Transverse colon (tissue), 4 donors: Measurements from ENCODE around the gene TOR4A.

Experiments
- EP300 ChIP-seq: sonication (generic); formaldehyde crosslinking; IDR thresholded peaks from one replicate; pipeline ENCODE4 v1.6.1; 2017; ENCODE audit warnings: antibody characterized with exemption, low read depth
- POLR2A ChIP-seq: fragments of 450-650 bp; IDR thresholded peaks from one replicate; pipeline ENCODE4 v1.6.1; 2016; ENCODE audit warnings: antibody characterized with exemption, mild to moderate bottlenecking, moderate library complexity
- POLR2AphosphoS5 ChIP-seq, 3 donors: sonication (generic); formaldehyde crosslinking; IDR thresholded peaks; one replicate each; pipeline ENCODE4 v1.6.1; 2016; ENCODE audit warnings: antibody characterized with exemption in 3 of 3
- TF ChIP-seq, protein P1 (sequence below), 5 experiments: fragments of 200-600 bp in 3 of 5; fragments of 450-650 bp in 2 of 5; sonication (generic) in 3 of 5; IDR thresholded peaks; 1 replicate in 2 of 5; 2 replicates in 3 of 5; pipeline ENCODE4 v1.5.1; 2016 to 2017; ENCODE audit warnings: antibody characterized with exemption in 5 of 5, inconsistent platforms in 3 of 5, mild to moderate bottlenecking in 2 of 5, moderate library complexity in 1 of 5

- TF ChIP-seq POLR2A (no peak), POLR2AphosphoS5 (IDR thresholded peaks at IDR 0.05) (no peak), EP300 (no peak)
- TF ChIP-seq, protein P1, sequence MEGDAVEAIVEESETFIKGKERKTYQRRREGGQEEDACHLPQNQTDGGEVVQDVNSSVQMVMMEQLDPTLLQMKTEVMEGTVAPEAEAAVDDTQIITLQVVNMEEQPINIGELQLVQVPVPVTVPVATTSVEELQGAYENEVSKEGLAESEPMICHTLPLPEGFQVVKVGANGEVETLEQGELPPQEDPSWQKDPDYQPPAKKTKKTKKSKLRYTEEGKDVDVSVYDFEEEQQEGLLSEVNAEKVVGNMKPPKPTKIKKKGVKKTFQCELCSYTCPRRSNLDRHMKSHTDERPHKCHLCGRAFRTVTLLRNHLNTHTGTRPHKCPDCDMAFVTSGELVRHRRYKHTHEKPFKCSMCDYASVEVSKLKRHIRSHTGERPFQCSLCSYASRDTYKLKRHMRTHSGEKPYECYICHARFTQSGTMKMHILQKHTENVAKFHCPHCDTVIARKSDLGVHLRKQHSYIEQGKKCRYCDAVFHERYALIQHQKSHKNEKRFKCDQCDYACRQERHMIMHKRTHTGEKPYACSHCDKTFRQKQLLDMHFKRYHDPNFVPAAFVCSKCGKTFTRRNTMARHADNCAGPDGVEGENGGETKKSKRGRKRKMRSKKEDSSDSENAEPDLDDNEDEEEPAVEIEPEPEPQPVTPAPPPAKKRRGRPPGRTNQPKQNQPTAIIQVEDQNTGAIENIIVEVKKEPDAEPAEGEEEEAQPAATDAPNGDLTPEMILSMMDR (IDR thresholded peaks at IDR 0.05) = no peak
These were observed 30.2 kb upstream of the TOR4A start for GRCh38 chr9:137247135-137247915.
